GM10248 (cell line): Measurements from ENCODE around the gene ZNF117.

Source experiments
- CTCF ChIA-PET: fragments of 300-600 bp; sonication (Branson Sonifier 250); formaldehyde crosslinking; extraction: SDS; loops from one replicate; lab custom pipeline; 2021; ENCODE audit warnings: antibody characterized with exemption; lab: Yijun Ruan, JAX
- POLR2A ChIA-PET: fragments of 350-650 bp; sonication (Branson Sonifier 250); formaldehyde crosslinking; extraction: SDS; loops from one replicate; lab custom pipeline; 2020; ENCODE audit warnings: antibody characterized with exemption; lab: Yijun Ruan, JAX
- DNase-seq: peaks from one replicate; pipeline ENCODE4 v3.0.0; 2012; ENCODE audit errors: extremely low spot score
- TF ChIP-seq, protein P1 (sequence below): IDR thresholded peaks from 2 replicates; pipeline ENCODE4 v1.5.1; 2012; ENCODE audit warnings: mild to moderate bottlenecking, low read depth; ENCODE audit errors: extremely low read depth, missing control alignments, control extremely low read depth

Gene ZNF117

DNA sequence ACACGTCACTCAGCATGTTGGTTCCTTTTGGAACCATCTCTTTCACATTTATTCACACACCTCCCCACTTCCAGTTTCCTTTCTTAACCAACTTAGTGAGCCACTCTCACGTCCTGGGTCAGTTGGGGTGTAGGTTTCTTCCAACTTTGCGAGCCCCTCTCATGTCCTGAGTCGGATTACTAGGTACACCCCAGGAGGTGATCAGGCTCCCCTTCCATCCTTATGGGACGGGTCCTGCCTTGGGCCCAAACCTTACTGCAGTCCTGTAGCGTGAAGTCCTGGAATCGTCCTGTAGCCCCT lies 8.0 kb upstream of the ZNF117 start:
- ChIA-PET CTCF (no interaction called here), POLR2A (no interaction called here)
- TF ChIP-seq, protein P1, sequence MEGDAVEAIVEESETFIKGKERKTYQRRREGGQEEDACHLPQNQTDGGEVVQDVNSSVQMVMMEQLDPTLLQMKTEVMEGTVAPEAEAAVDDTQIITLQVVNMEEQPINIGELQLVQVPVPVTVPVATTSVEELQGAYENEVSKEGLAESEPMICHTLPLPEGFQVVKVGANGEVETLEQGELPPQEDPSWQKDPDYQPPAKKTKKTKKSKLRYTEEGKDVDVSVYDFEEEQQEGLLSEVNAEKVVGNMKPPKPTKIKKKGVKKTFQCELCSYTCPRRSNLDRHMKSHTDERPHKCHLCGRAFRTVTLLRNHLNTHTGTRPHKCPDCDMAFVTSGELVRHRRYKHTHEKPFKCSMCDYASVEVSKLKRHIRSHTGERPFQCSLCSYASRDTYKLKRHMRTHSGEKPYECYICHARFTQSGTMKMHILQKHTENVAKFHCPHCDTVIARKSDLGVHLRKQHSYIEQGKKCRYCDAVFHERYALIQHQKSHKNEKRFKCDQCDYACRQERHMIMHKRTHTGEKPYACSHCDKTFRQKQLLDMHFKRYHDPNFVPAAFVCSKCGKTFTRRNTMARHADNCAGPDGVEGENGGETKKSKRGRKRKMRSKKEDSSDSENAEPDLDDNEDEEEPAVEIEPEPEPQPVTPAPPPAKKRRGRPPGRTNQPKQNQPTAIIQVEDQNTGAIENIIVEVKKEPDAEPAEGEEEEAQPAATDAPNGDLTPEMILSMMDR: no peak
- DNase-seq: no peak

DNA sequence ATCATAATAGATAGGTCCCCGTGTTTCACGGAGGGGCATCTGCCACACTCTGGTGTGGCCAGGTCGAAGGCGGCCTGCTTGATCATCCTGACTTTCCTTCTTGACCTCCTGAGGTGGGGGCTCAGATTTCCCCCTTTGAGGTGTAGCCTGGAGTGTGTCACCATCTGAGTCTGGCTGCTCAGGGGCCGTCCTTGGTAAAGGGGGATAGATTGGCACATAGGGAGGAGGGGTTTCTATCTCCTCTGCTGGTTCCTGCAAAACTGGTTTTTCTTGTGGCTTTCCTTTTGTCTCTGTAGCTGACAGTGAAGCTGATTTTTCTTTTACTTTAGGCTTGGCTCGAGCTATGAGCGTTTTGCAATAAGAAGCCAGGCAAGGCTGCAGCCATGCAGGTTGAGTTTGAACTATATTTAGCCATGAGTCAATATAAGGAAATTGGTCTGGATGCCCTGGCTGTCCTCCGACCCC lies 7.1 kb upstream of the ZNF117 start:
- TF ChIP-seq, protein P1: no peak
- CTCF ChIA-PET: no interaction called here
- no peak for DNase-seq
- POLR2A ChIA-PET: no interaction called here

DNA sequence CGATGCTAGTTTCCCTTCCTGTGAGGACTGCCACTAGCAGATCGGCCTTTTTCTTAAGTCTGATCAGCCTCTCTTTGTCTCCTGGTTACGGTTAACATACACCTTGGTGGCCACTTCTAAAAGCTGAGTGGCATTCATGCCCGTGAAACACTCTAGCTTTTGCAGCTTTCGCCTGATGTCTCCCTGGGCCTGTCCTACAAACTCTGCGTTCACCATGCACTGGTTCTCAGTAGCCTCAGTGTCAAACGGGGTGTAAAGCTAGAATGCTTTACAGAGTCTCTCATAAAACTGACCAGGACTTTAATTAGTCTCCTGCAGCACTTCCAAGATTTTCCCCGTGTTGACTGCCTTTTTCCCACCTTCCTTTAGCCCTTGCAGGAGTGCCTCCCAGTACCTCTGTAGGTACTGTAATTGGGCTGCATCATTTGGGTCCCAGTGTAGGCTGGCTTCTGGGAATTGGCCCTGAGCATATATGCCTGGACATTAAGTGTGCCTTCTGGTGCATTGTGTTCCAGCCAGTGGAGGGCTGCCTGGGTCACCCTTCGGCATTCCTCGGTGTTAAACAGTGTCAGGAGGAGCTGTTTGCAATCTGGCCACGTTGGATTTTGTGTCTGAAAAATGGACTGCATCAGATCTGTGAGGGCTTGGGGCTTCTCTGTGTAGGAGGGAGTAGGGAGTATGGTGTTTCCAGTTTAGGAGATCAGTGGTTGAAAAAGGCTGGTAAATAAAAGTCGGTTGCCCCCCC lies 6.5 kb upstream of the ZNF117 start:
- ChIA-PET POLR2A (no interaction called here), CTCF (no interaction called here)
- DNase-seq: no peak
- TF ChIP-seq, protein P1: no peak

DNA sequence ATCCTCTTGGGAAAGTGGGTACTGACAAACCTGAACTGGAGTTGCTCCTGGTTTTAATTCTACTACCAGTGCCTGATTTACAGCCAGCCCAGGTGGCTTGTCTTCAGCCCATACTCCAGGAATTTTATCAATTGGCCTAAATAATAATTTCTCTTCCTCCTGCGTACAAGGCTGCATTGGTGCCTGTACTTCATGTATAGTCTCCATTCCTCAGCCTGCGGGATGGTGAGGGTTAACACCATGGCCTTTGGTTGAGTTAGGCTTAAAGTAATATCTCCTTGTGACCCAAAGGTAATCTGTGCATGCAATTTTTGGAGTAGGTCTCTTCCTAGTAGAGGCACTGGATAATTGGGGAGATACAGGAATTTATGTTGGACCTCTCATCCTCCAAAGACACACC lies 5.5 kb upstream of the ZNF117 start:
- ChIA-PET POLR2A (no interaction called here), CTCF (no interaction called here)
- DNase-seq: no peak
- TF ChIP-seq, protein P1: no peak

DNA sequence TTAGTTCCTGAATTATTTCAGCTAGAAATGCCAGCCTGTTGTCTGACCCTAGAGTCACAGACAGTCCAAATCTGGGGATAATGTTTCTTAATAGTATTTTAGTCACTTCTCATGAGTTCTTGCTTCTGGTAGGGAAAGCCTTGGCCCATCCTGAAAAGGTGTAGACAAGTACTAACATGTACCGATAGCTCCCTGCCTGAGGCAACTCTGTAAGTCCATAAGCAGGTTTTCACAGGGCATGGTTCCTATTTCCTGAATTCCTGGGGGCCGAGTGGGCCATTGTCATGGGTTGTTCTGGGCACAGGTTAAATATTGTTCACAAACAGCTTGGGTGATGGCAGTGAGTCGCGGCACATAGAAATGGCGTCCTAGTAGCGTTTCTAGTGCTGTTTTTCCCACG lies 3.1 kb upstream of the ZNF117 start:
- CTCF ChIA-PET: interaction anchor here (1.6 to 1.8 kb wide), 2 partner anchors 9 to 13 kb away, joined by 4 read pairs; partner anchors contain the start of gene ERV3-1
- DNase-seq: no peak
- POLR2A ChIA-PET: no interaction called here
- TF ChIP-seq, protein P1: no peak

DNA sequence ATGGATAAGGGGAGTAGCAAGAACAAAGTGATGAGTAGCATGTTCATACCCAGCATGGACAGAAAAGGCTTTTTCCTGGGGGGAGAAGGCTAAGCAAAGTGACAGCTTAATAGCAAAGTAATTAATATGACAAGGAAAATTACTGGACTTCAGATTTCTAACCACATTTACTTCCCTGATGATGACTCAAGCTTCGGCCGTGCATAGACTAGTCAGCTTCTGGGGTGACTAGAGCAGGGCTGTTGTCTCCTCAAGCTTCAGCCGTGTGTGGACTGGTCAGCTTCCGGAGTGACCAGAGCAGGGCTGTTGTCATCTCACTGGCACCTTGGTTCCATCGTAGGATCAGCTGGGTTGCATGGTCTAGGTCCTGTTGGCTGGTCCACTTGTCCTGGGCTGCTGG lies 2.1 kb upstream of the ZNF117 start:
- CTCF ChIA-PET: no interaction called here
- DNase-seq: no peak
- POLR2A ChIA-PET: no interaction called here
- TF ChIP-seq, protein P1: no peak
